B cell (primary cell): ENCODE measurements around the gene DNAH11. TPM values are rescaled to one million over a fixed set of nuclear protein-coding genes. Genes with fewer than 3 reads are reported as not detected.

Source experiments
- ATAC-seq: fragments of 200-7000 bp; cut with Tn5 transposase; one replicate; pipeline ENCODE4 v1.10.0; 2021; ENCODE audit warnings: low read depth, mild to moderate bottlenecking, moderate number of reproducible peaks, moderate library complexity
- CTCF ChIA-PET: fragments of 350-600 bp; sonication (Branson Sonifier 250); formaldehyde crosslinking; loops from one replicate; lab custom pipeline; 2021; ENCODE audit warnings: antibody characterized with exemption, inconsistent platforms; lab: Charles Lee
- POLR2A ChIA-PET: fragments of 350-600 bp; sonication (Branson Sonifier 250); formaldehyde crosslinking; loops from one replicate; lab custom pipeline; 2021; ENCODE audit warnings: antibody characterized with exemption; lab: Charles Lee
- DNase-seq: peaks from one replicate; pipeline ENCODE4 v3.0.0; 2013
- H2AFZ ChIP-seq: 2 replicates; pipeline ENCODE4 v1.6.1; 2012; ENCODE audit warnings: mild to moderate bottlenecking, low read depth, low read length; ENCODE audit not compliant: insufficient read depth, poor library complexity, severe bottlenecking
- H3K27ac ChIP-seq, 2 donors: 1 replicate in 1 of 2; 2 replicates in 1 of 2; pipeline ENCODE4 v1.5.1; 2012 to 2013; ENCODE audit warnings: low read length in 2 of 2, mild to moderate bottlenecking in 2 of 2, moderate library complexity in 1 of 2
- H3K27me3 ChIP-seq, 4 experiments: fragments of 200-600 bp in 1 of 4; sonication (generic) in 1 of 4; replicated peaks in 1 of 4; 1 replicate in 2 of 4; 2 replicates in 2 of 4; pipeline versions ENCODE4 v1.6.1 to v1.7.0; 2013 to 2016; ENCODE audit warnings: low read length in 3 of 4, mild to moderate bottlenecking in 2 of 4, mixed read lengths in 1 of 4, moderate library complexity in 1 of 4; ENCODE audit not compliant: insufficient read depth in 4 of 4, control insufficient read depth in 3 of 4; ENCODE audit errors: control extremely low read depth in 1 of 4
- H3K36me3 ChIP-seq, 2 experiments: replicated peaks in 1 of 2; 1 replicate in 1 of 2; 2 replicates in 1 of 2; pipeline versions ENCODE4 v1.6.1 to v1.7.1; 2013; ENCODE audit warnings: low read length in 1 of 2; ENCODE audit not compliant: insufficient read depth in 2 of 2, control insufficient read depth in 1 of 2; ENCODE audit errors: control extremely low read depth in 1 of 2, extremely low read depth in 1 of 2
- H3K4me1 ChIP-seq, 2 donors: fragments of 200-600 bp in 1 of 2; sonication (generic) in 1 of 2; 1 replicate in 1 of 2; 2 replicates in 1 of 2; pipeline versions ENCODE4 v1.5.1 to v1.6.1; 2013 to 2017; ENCODE audit warnings: low read length in 2 of 2; ENCODE audit not compliant: control insufficient read depth in 2 of 2, insufficient read depth in 2 of 2
- H3K4me2 ChIP-seq: replicated peaks from 2 replicates; pipeline ENCODE3; 2012; ENCODE audit warnings: mild to moderate bottlenecking, low read depth, low read length; ENCODE audit not compliant: poor library complexity, severe bottlenecking
- H3K4me3 ChIP-seq, 5 experiments: fragments of 200-600 bp in 1 of 5; sonication (generic) in 1 of 5; 1 replicate in 3 of 5; 2 replicates in 2 of 5; pipeline versions ENCODE4 v1.5.1 to v1.7.0; 2011 to 2016; ENCODE audit warnings: low read length in 4 of 5, mild to moderate bottlenecking in 4 of 5, low read depth in 2 of 5, control low read depth in 1 of 5, moderate library complexity in 1 of 5; ENCODE audit not compliant: insufficient read depth in 1 of 5; ENCODE audit errors: control extremely low read depth in 1 of 5, extremely low read depth in 1 of 5
- H3K79me2 ChIP-seq: fragments of 200-600 bp; sonication (generic); one replicate; pipeline ENCODE4 v1.6.0; 2016; ENCODE audit warnings: low read length; ENCODE audit not compliant: control insufficient read depth, insufficient read depth
- H3K9ac ChIP-seq: fragments of 200-600 bp; sonication (generic); 2 replicates; pipeline ENCODE4 v1.6.1; 2017; ENCODE audit warnings: mild to moderate bottlenecking, low read length, moderate library complexity
- H3K9me3 ChIP-seq, 3 donors: one replicate each; pipeline versions ENCODE4 v1.6.1 to v1.7.1; 2013; ENCODE audit warnings: low read length in 2 of 3; ENCODE audit not compliant: control insufficient read depth in 2 of 3, insufficient read depth in 1 of 3; ENCODE audit errors: control extremely low read depth in 1 of 3
- H4K20me1 ChIP-seq: 2 replicates; pipeline ENCODE4 v1.6.0; 2012; ENCODE audit warnings: mild to moderate bottlenecking, low read length; ENCODE audit not compliant: insufficient read depth, control insufficient read depth, poor library complexity, severe bottlenecking
- H3K27ac Mint-ChIP-seq: one replicate; pipeline ENCODE4 v1.8.0; 2021; ENCODE audit warnings: mixed read lengths
- H3K27me3 Mint-ChIP-seq: one replicate; pipeline ENCODE4 v1.8.0; 2021; ENCODE audit warnings: mixed read lengths
- H3K4me1 Mint-ChIP-seq: one replicate; pipeline ENCODE4 v1.8.0; 2021; ENCODE audit warnings: mixed read lengths
- H3K4me3 Mint-ChIP-seq: one replicate; pipeline ENCODE4 v1.8.0; 2021; ENCODE audit warnings: mixed read lengths
- H3K9me3 Mint-ChIP-seq: one replicate; pipeline ENCODE4 v1.8.0; 2022; ENCODE audit warnings: mixed read lengths; ENCODE audit not compliant: insufficient read depth
- EZH2 ChIP-seq: IDR thresholded peaks from 2 replicates; pipeline ENCODE4 v1.6.1; 2012; ENCODE audit warnings: borderline replicate concordance, low read depth, mild to moderate bottlenecking, moderate library complexity, low read length; ENCODE audit not compliant: insufficient read depth, poor library complexity, severe bottlenecking
- WGBS: methylation state at CpG from one replicate; pipeline ENCODE4 v1.1.5; 2013; ENCODE audit warnings: missing lambda C conversion rate; ENCODE audit not compliant: insufficient coverage; 5-methylcytosine and 5-hydroxymethylcytosine counted together
- intact Hi-C: fragments of 100-400 bp; cut with micrococcal nuclease; formaldehyde crosslinking; loops from one replicate; pipeline ENCODE4 v1.10.0; 2022
- polyA plus RNA-seq: library from polyadenylated mRNA; depleted of rRNA; stranded (reverse); fragments of >200 nt; gene quantifications from 2 replicates; pipeline ENCODE4 v1.2.3, GENCODE V29; 2012
- total RNA-seq, 2 donors: library from RNA; stranded (reverse); fragments of 120-200 nt in 1 of 2; gene quantifications; 1 replicate in 1 of 2; 2 replicates in 1 of 2; pipeline versions ENCODE4 v1.2.3 to v1.2.4, GENCODE V29; 2013 to 2022
- TF ChIP-seq, protein P1 (sequence below): fragments of 200-600 bp; IDR thresholded peaks from one replicate; pipeline ENCODE4 v1.8.0; 2022; ENCODE audit warnings: antibody characterized with exemption, mild to moderate bottlenecking

DNAH11 gene
- total and polyA plus RNA-seq, 2 donors (not counting 1 experiment from before 2014, with no cell fraction given), result not detected

DNA sequence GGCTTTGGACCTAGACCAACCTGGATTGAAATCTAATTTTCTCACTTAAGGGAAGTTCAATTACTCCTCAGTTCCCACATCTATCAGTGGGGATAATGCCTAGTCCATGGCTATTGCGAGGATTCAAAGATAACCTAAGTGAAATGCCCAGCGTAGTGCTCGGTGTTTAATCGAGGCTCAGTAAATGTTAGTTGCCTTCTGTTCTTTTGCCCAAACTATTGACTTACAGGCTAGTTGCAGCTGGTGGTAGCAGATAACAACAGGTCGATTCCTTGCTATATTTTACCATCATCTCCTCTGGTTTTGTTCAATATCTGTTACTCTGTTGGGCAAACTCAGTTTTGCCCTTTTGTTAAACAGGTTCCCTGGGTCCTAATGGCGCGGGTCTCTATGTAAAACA is 22.8 kb downstream of the DNAH11 start:
- H3K9me3 ChIP-seq, result no peaks in the 10 kb centered on the region
- H3K27me3 ChIP-seq, result no peaks in the 10 kb centered on the region
- H3K27ac ChIP-seq, result no peak overlapping the region
- intact Hi-C loops, result no loop called here
- Mint-ChIP-seq H3K4me1 (no peaks in the 10 kb centered on the region), H3K4me3 (no peak overlapping the region), H3K27ac (no peak overlapping the region), H3K27me3 (peaks cover 6% of the 10 kb centered on the region), H3K9me3 (no peaks in the 10 kb centered on the region)
- H3K4me1 ChIP-seq, result no peaks in the 10 kb centered on the region
- H4K20me1 ChIP-seq, result no peaks in the 10 kb centered on the region
- no peak overlapping the region for H3K4me3 ChIP-seq
- WGBS, result 96% methylated on average over 7 of the region's 7 CpGs
- no peaks in the 10 kb centered on the region for H3K79me2 ChIP-seq
- H3K9ac ChIP-seq, result no peak overlapping the region
- no peak for TF ChIP-seq EZH2
- TF ChIP-seq, protein P1, sequence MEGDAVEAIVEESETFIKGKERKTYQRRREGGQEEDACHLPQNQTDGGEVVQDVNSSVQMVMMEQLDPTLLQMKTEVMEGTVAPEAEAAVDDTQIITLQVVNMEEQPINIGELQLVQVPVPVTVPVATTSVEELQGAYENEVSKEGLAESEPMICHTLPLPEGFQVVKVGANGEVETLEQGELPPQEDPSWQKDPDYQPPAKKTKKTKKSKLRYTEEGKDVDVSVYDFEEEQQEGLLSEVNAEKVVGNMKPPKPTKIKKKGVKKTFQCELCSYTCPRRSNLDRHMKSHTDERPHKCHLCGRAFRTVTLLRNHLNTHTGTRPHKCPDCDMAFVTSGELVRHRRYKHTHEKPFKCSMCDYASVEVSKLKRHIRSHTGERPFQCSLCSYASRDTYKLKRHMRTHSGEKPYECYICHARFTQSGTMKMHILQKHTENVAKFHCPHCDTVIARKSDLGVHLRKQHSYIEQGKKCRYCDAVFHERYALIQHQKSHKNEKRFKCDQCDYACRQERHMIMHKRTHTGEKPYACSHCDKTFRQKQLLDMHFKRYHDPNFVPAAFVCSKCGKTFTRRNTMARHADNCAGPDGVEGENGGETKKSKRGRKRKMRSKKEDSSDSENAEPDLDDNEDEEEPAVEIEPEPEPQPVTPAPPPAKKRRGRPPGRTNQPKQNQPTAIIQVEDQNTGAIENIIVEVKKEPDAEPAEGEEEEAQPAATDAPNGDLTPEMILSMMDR, result no peak
- no peak for DNase-seq
- ATAC-seq, result no peak
- no peak overlapping the region for H3K4me2 ChIP-seq
- H2AFZ ChIP-seq, result no peak overlapping the region
- no peaks in the 10 kb centered on the region for H3K36me3 ChIP-seq
- POLR2A ChIA-PET, result no interaction called here
- CTCF ChIA-PET, result no interaction called here

GRCh38 chr7:21566094-21566493 is 23.3 kb downstream of the DNAH11 start:
- Histone ChIP-seq H3K27ac (no peak overlapping the region), H2AFZ (no peak overlapping the region), H3K79me2 (no peaks in the 10 kb centered on the region), H3K4me2 (no peak overlapping the region), H3K4me1 (no peaks in the 10 kb centered on the region), H3K9me3 (no peaks in the 10 kb centered on the region), H4K20me1 (no peaks in the 10 kb centered on the region), H3K9ac (no peak overlapping the region), H3K36me3 (no peaks in the 10 kb centered on the region), H3K27me3 (no peaks in the 10 kb centered on the region), H3K4me3 (no peak overlapping the region)
- CTCF ChIA-PET, result no interaction called here
- POLR2A ChIA-PET, result no interaction called here
- WGBS, result no CpG with 5 or more reads among the region's 4 CpGs
- Mint-ChIP-seq H3K27me3 (peaks cover 6% of the 10 kb centered on the region), H3K4me1 (no peaks in the 10 kb centered on the region), H3K27ac (no peak overlapping the region), H3K4me3 (no peak overlapping the region), H3K9me3 (no peaks in the 10 kb centered on the region)
- intact Hi-C loops, result no loop called here
- ATAC-seq (no peak), DNase-seq (no peak)
- TF ChIP-seq, protein P1, result no peak
- no peak for TF ChIP-seq EZH2
